ENCODE measurements around the gene GIGYF2. TPM values are rescaled to one million over a fixed set of nuclear protein-coding genes. Genes with fewer than 3 reads are reported as not detected.

The GIGYF2 gene
- total RNA-seq, 1 experiment from 2014 or later: 60.6 TPM

GRCh38 chr2:232662486-232663260, 34.5 kb upstream of the GIGYF2 start:
- intact Hi-C loops (cut with micrococcal nuclease): no loop called here
- no TSS peak for BruUV-seq (replicated peaks)
- H3K4me3 ChIP-seq (replicated peaks in 1 of 2; ENCODE audit: low read depth in 1 of 2, low read length in 2 of 2): no peak overlapping the region
- peaks cover 2 to 9% of the 10 kb centered on the region in 2 experiments; a peak in 1 of 4 replicates for H3K4me1 ChIP-seq (ENCODE audit: control insufficient read depth in 1 of 2, insufficient read depth in 2 of 2, low read length in 2 of 2)
- H3K9me2 ChIP-seq (ENCODE audit: insufficient read depth): no peaks in the 10 kb centered on the region
- H2AFZ ChIP-seq (ENCODE audit: low read depth, low read length, poor library complexity, severe bottlenecking): no peak overlapping the region
- ChIA-PET POLR2A (no interaction called here), CTCF (no interaction called here), RAD21 (ENCODE audit: low non-redundant PET in 1 of 2, low total read pairs in 2 of 2, uncharacterized antibody in 2 of 2, unreplicated experiment in 2 of 2) (no interaction called here)
- H3K27me3 ChIP-seq (ENCODE audit: insufficient read depth, low read length): no peaks in the 10 kb centered on the region
- TF ChIP-seq SRF (IDR thresholded peaks at IDR 0.05; ENCODE audit: low read depth) (no peak), MAX (IDR thresholded peaks at IDR 0.05) (no peak), EGR1 (IDR thresholded peaks at IDR 0.05; ENCODE audit: low read depth) (no peak), YY1 (IDR thresholded peaks at IDR 0.05; ENCODE audit: extremely low read depth, insufficient replicate concordance, low read depth, low read length) (no peak), ZNF274 (IDR thresholded peaks at IDR 0.05; ENCODE audit: low read depth, low read length) (no peak), CBX3 (IDR thresholded peaks at IDR 0.05; ENCODE audit: low read depth) (no peak), RAD21 (IDR thresholded peaks at IDR 0.05; ENCODE audit: low read depth) (no peak)
- DNase-seq (ENCODE audit: low read depth, low spot score) (no peak), ATAC-seq (no peak)
- H4K20me1 ChIP-seq (ENCODE audit: insufficient read depth): no peaks in the 10 kb centered on the region
- no peak overlapping the region for H3K9ac ChIP-seq (ENCODE audit: low read length)
- H3K4me2 ChIP-seq (ENCODE audit: low read length): no peak overlapping the region
- no peaks in the 10 kb centered on the region for H3K36me3 ChIP-seq (ENCODE audit: control insufficient read depth in 1 of 2, insufficient read depth in 2 of 2, low read length in 2 of 2)
- H3K27ac ChIP-seq (ENCODE audit: low read depth, low read length): no peak overlapping the region
- no peaks in the 10 kb centered on the region for H3K9me3 ChIP-seq (ENCODE audit: control insufficient read depth in 1 of 2, insufficient read depth in 1 of 2, low read depth in 1 of 2, low read length in 2 of 2)
- no peaks in the 10 kb centered on the region for H3K79me2 ChIP-seq (ENCODE audit: insufficient read depth, low read length)

- Histone ChIP-seq H4K20me1 (ENCODE audit: insufficient read depth) (no peaks in the 10 kb centered on the region), H3K27ac (ENCODE audit: low read depth, low read length) (no peak overlapping the region), H3K4me3 (replicated peaks in 1 of 2; ENCODE audit: low read depth in 1 of 2, low read length in 2 of 2) (no peak overlapping the region), H2AFZ (ENCODE audit: low read depth, low read length, poor library complexity, severe bottlenecking) (no peak overlapping the region), H3K9me3 (ENCODE audit: control insufficient read depth in 1 of 2, insufficient read depth in 1 of 2, low read depth in 1 of 2, low read length in 2 of 2) (no peaks in the 10 kb centered on the region), H3K9ac (ENCODE audit: low read length) (no peak overlapping the region), H3K79me2 (ENCODE audit: insufficient read depth, low read length) (no peaks in the 10 kb centered on the region), H3K4me2 (ENCODE audit: low read length) (no peak overlapping the region), H3K36me3 (ENCODE audit: control insufficient read depth in 1 of 2, insufficient read depth in 2 of 2, low read length in 2 of 2) (no peaks in the 10 kb centered on the region), H3K27me3 (ENCODE audit: insufficient read depth, low read length) (no peaks in the 10 kb centered on the region), H3K9me2 (ENCODE audit: insufficient read depth) (no peaks in the 10 kb centered on the region), H3K4me1 (ENCODE audit: control insufficient read depth in 1 of 2, insufficient read depth in 2 of 2, low read length in 2 of 2) (peaks cover 2 to 9% of the 10 kb centered on the region in 2 experiments; a peak in 1 of 4 replicates)
- BruUV-seq (replicated peaks): no TSS peak
- ATAC-seq (no peak), DNase-seq (ENCODE audit: low read depth, low spot score) (no peak)
- ChIA-PET POLR2A (no interaction called here), CTCF (no interaction called here), RAD21 (ENCODE audit: low non-redundant PET in 1 of 2, low total read pairs in 2 of 2, uncharacterized antibody in 2 of 2, unreplicated experiment in 2 of 2) (no interaction called here)
- intact Hi-C loops (cut with micrococcal nuclease): no loop called here
- TF ChIP-seq POLR2A (IDR thresholded peaks at IDR 0.05; ENCODE audit: borderline replicate concordance, extremely low read depth, insufficient read depth, insufficient read length) (no peak), EZH2 (IDR thresholded peaks at IDR 0.05) (no peak), SIN3A (IDR thresholded peaks at IDR 0.05; ENCODE audit: low read depth) (no peak), ZBTB33 (IDR thresholded peaks at IDR 0.05; ENCODE audit: extremely low read depth, insufficient replicate concordance, low read length) (no peak), YY1 (IDR thresholded peaks at IDR 0.05; ENCODE audit: extremely low read depth, insufficient replicate concordance, low read depth, low read length) (no peak), RAD21 (IDR thresholded peaks at IDR 0.05; ENCODE audit: low read depth) (no peak), SP1 (IDR thresholded peaks at IDR 0.05; ENCODE audit: low read depth) (no peak), SRF (IDR thresholded peaks at IDR 0.05; ENCODE audit: low read depth) (no peak), ELF1 (IDR thresholded peaks at IDR 0.05; ENCODE audit: borderline replicate concordance, low read depth) (no peak), CTCF (IDR thresholded peaks at IDR 0.05 in 2 of 3, conservative IDR thresholded peaks at IDR 0.05 in 1 of 3; ENCODE audit: borderline replicate concordance in 1 of 3, insufficient read depth in 1 of 3, low read depth in 2 of 3, low read length in 2 of 3) (no peak), ZFX (IDR thresholded peaks at IDR 0.05) (no peak)
Measured at GRCh38 chr2:232666051-232666805, 30.9 kb upstream of the GIGYF2 start.

All from HCT116 (cell line).